ENCODE data around the gene KIF26B.
A peak's percentile ranks its signal among the peaks of the same experiment; 100 is the strongest.

Gene KIF26B

DNA sequence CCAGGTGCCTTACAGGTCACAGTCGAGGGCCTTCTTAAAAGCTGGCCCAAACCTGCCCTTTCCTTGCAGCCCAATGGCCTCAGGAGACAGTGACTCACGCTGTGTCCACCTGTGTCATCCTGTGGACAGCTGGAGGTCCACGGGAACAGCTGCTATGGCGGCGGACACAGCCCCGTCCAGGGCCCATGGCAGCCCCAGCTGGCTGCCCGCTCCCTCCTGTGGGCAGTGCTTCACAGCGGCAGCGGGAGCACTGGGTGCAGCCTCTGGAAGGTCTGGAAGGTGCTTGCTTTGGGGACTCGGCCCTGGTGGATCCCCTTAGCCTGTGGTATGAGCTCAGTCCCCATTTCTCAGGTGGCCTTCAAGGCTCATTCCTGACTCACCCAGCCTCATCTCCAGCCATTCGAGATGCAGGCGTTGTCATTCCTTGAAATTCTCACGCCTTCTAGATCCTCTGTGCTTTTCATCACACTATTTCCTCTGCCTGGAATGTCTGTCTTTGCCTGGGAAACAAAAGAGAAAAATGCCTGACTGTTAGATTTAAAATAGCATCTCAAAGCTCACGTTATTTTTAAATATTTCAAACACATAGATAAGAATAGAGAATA lies 86.8 kb downstream of the KIF26B start:
- no peak for DNase-seq (ENCODE audit: low spot score)

- DNase-seq (ENCODE audit: low spot score): no peak
Measured at GRCh38 chr1:245242989-245243388, 88.2 kb downstream of the KIF26B start.

- DNase-seq (ENCODE audit: low spot score): no peak
Measured at GRCh38 chr1:245245021-245245667, 90.4 kb downstream of the KIF26B start.

DNA sequence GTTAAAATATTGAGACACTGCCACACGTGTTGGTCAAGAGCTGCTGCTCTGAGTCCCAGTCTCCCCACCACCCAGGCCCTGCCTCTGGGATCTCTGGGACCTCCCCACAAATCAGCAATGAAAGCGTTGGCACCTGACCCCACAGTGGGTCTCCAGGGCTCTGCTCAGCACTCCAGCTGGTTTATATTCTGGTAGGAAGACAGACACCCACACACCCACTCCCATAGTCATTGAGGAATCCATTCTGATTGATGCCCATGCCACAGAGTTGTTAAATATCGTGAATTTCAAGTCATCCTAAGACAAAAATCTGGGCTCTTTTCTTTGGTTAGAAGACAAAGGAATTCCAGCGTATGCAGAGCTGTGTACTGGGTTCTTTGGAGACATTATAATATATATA lies 91.6 kb downstream of the KIF26B start:
- no peak for DNase-seq (ENCODE audit: low spot score)

- DNase-seq (ENCODE audit: low spot score): no peak
Measured at GRCh38 chr1:245247356-245247755, 92.6 kb downstream of the KIF26B start.

- no peak for DNase-seq (ENCODE audit: low spot score)
Measured at GRCh38 chr1:245247801-245248200, 93.0 kb downstream of the KIF26B start.

DNA sequence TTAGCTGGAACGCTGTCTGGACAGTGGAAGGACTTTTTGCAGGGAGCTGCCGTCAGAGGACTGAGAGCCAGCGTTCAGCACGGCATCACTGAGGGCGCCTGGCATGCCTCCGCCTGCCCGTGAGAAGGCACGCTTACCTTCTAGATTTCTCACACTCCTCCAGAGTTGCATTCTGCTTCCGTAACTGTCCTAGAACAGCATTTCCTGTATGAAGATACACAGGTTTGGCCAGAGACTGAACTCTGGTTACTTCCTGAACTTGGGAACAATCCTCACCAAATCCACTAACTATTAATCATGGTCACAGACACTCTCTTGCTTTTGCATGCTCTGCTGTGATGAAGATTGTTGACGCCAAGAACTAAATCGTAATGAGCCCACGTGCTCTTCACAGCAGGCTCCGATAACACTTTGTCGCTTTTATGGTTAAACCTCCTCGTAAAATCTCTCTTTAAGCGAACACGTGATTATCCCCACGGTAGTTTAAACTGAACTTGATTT lies 93.5 kb downstream of the KIF26B start:
- DNase-seq (ENCODE audit: low spot score): no peak

- no peak for DNase-seq (ENCODE audit: low spot score)
Measured at GRCh38 chr1:245255783-245256182, 101.0 kb downstream of the KIF26B start.

GRCh38 chr1:245256528-245256927 lies 101.7 kb downstream of the KIF26B start:
- no peak for DNase-seq (ENCODE audit: low spot score)

GRCh38 chr1:245258271-245258920 lies 103.6 kb downstream of the KIF26B start:
- peak; percentile 63 for DNase-seq (ENCODE audit: low spot score)

DNA sequence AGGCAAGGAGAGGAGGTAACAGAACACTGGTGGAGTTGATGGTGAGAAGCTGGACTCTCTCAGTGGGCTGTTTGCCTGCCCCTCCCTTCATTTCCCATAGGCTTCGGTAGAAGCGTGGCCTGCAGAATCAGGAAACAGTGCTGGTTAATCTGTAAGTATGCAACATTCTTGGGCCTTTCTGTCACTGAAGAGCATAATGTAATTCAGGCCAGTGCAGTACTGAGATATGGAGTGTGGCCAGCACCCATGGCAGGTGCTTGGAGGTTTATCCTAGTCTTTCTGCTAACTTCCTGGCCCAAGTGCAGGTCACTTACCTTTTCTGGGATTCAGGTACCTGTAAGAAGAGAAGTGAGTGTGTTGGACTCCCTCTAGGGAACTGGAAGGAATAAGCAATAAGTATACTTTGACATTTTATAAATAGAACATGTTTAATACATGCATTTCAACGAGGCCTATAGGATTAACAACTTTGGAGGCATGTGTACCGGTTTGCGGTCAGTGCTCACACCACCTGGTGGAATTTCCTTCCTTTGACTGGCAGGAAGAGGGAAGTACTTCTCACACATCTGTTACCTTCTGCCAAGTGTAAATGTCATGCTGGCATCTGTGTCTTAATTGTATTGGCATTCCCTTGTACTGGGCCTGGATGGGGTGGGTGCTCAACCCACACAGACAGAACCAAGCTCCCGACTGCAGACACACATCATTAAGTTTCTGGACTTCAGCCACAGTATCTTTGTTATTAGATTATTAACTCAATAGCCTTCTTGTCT lies 105.5 kb downstream of the KIF26B start:
- DNase-seq (ENCODE audit: low spot score): no peak

GRCh38 chr1:245260883-245261282 lies 106.1 kb downstream of the KIF26B start:
- no peak for DNase-seq (ENCODE audit: low spot score)

DNA sequence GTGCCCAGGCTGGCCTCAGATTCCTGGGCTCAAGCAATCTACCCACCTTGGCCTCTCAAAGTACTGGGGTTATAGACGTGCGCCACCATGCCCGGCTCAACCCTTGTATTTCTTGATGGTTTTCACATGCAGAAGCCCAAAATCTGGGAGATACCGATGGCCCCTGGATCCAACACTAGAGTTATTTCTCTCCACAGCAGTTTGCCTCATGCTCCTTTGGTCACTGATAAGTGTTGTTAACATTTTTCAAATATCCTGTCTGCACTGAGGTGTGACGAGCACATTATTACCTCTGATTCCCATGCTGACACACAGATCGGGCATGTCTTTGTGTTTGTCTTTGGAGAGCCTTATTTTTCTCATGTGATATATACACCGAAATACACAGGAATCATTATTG lies 107.0 kb downstream of the KIF26B start:
- no peak for DNase-seq (ENCODE audit: low spot score)

GRCh38 chr1:245263529-245264095 lies 108.8 kb downstream of the KIF26B start:
- no peak for DNase-seq (ENCODE audit: low spot score)

DNA sequence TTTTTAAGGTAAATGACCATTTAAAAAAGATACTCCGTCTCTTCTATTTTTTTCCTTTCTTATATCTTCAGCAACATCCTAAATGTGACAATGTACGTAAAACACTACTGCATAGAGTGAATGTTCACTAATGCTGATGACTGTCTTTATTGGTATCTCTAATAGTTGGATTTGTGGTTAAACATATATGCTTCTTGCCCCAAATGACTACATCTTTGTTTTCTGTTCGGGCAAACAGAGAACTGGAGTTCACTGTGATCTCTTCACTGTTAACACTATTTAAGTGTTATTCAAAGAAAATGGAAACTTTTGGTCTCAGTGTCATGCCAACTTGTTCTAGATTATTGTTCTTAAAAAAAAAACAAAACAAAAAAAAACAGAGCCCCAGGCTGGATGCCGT lies 109.4 kb downstream of the KIF26B start:
- DNase-seq (ENCODE audit: low spot score): no peak

- DNase-seq (ENCODE audit: low spot score): no peak
Measured at GRCh38 chr1:245266105-245266504, 111.3 kb downstream of the KIF26B start.

- DNase-seq (ENCODE audit: low spot score): no peak
Measured at GRCh38 chr1:245270063-245270462, 115.3 kb downstream of the KIF26B start.

DNA sequence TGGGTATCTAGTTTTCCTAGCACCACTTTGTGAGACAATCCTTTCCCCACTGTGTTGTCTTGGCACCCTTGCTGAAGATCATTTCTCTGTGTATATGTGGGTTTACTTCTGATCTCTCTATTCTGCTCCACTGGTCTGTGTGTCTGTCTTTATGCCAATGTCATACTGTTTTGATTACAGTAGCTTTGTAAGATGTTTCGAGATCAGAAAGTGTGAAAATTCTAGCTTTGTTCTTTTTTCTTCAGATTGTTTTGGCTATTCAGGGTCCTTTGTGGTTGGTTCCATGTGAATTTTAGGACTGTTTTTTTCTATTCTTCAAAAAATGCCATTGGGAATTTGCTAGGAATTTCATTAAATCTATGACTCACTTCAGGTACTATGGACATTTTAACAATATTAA lies 116.2 kb downstream of the KIF26B start:
- DNase-seq (ENCODE audit: low spot score): no peak

GRCh38 chr1:245272676-245273075 lies 117.9 kb downstream of the KIF26B start:
- no peak for DNase-seq (ENCODE audit: low spot score)

DNA sequence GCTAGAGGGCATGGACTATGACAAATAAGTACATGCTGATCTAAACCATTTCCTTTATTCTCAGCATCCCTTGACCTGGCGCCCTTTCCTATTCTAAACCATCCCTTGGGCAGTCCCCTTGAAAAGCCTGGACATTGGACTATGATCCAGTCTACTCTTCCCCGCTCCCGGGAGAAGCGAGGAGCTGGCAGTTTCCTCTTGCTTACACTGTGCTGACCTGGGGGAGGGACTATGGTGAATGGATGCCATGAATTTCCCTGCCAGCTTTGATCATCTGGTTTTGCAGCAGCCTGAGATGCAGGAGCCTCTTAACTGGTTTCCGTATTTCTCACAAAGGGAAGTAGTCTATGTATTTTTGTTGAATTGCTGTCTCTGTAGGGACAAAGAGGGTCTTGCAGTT lies 121.7 kb downstream of the KIF26B start:
- DNase-seq (ENCODE audit: low spot score): no peak

GRCh38 chr1:245277276-245277675 lies 122.5 kb downstream of the KIF26B start:
- DNase-seq (ENCODE audit: low spot score): peak; percentile 16

- DNase-seq (ENCODE audit: low spot score): no peak
Measured at GRCh38 chr1:245278846-245279245, 124.1 kb downstream of the KIF26B start.
